Measurements from ENCODE around the gene SMARCAL1.

Gene SMARCAL1

GRCh38 chr2:216477283-216478035 is 65.2 kb downstream of the SMARCAL1 start:
- no peak for DNase-seq (ENCODE audit: low spot score)

GRCh38 chr2:216478151-216478550 is 65.9 kb downstream of the SMARCAL1 start:
- DNase-seq (ENCODE audit: low spot score) = peak; percentile 51

- no peak for DNase-seq (ENCODE audit: low spot score)
Observed at GRCh38 chr2:216478791-216479190, 66.5 kb downstream of the SMARCAL1 start.

- DNase-seq (ENCODE audit: low spot score) = no peak
Observed at GRCh38 chr2:216480221-216480620, 67.9 kb downstream of the SMARCAL1 start.

- no peak for DNase-seq (ENCODE audit: low spot score)
Observed at GRCh38 chr2:216482640-216483039, 70.4 kb downstream of the SMARCAL1 start.

- no peak for DNase-seq (ENCODE audit: low spot score)
Observed at GRCh38 chr2:216485237-216485636, 73.0 kb downstream of the SMARCAL1 start.

- no peak for DNase-seq (ENCODE audit: low spot score)
Observed at GRCh38 chr2:216485745-216486144, 73.5 kb downstream of the SMARCAL1 start.

GRCh38 chr2:216486271-216486670 is 74.0 kb downstream of the SMARCAL1 start:
- no peak for DNase-seq (ENCODE audit: low spot score)

- no peak for DNase-seq (ENCODE audit: low spot score)
Observed at GRCh38 chr2:216486708-216487107, 74.4 kb downstream of the SMARCAL1 start.

- DNase-seq (ENCODE audit: low spot score) = peak; percentile 46
Observed at GRCh38 chr2:216490061-216490460, 77.8 kb downstream of the SMARCAL1 start.

GRCh38 chr2:216491793-216492596 is 79.7 kb downstream of the SMARCAL1 start:
- no peak for DNase-seq (ENCODE audit: low spot score)

GRCh38 chr2:216492597-216493333 is 80.5 kb downstream of the SMARCAL1 start:
- DNase-seq (ENCODE audit: low spot score) = peak; percentile 30

- no peak for DNase-seq (ENCODE audit: low spot score)
Observed at GRCh38 chr2:216493334-216493685, 81.0 kb downstream of the SMARCAL1 start.

GRCh38 chr2:216495656-216496055 is 83.4 kb downstream of the SMARCAL1 start:
- DNase-seq (ENCODE audit: low spot score) = no peak

- no peak for DNase-seq (ENCODE audit: low spot score)
Observed at GRCh38 chr2:216497382-216498069, 85.2 kb downstream of the SMARCAL1 start.

- no peak for DNase-seq (ENCODE audit: low spot score)
Observed at GRCh38 chr2:216498070-216498378, 85.7 kb downstream of the SMARCAL1 start.

- DNase-seq (ENCODE audit: low spot score) = peak; percentile 94
Observed at GRCh38 chr2:216498379-216499352, 86.4 kb downstream of the SMARCAL1 start, which contains the start of gene RPL37A. RPL37A (plus strand) TSS chr2:216498844; CDS start chr2:216498875, 31 bp downstream.

GRCh38 chr2:216499641-216500218 is 87.4 kb downstream of the SMARCAL1 start:
- DNase-seq (ENCODE audit: low spot score) = no peak

- DNase-seq (ENCODE audit: low spot score) = no peak
Observed at GRCh38 chr2:216500572-216500971, 88.3 kb downstream of the SMARCAL1 start.

- DNase-seq (ENCODE audit: low spot score) = no peak
Observed at GRCh38 chr2:216501854-216502253, 89.6 kb downstream of the SMARCAL1 start.

All from AG08396 (cell line).